Ureter (tissue), 1 donor: ENCODE data around the gene KPNB1. TPM values are rescaled to one million over a fixed set of nuclear protein-coding genes. Genes with fewer than 3 reads are reported as not detected.

Experiments
- DNase-seq: peaks from one replicate; pipeline ENCODE4 v3.0.0-alpha.2; 2020; ENCODE audit warnings: low spot score
- total RNA-seq: library from RNA; stranded (reverse); gene quantifications from one replicate; pipeline ENCODE4 v1.2.4, GENCODE V29; 2023
- donor health status: DM: yes; HTN: yes; CAD: no.

The KPNB1 gene
- total RNA-seq, 1 donor from 2014 or later, result 352 TPM

DNA sequence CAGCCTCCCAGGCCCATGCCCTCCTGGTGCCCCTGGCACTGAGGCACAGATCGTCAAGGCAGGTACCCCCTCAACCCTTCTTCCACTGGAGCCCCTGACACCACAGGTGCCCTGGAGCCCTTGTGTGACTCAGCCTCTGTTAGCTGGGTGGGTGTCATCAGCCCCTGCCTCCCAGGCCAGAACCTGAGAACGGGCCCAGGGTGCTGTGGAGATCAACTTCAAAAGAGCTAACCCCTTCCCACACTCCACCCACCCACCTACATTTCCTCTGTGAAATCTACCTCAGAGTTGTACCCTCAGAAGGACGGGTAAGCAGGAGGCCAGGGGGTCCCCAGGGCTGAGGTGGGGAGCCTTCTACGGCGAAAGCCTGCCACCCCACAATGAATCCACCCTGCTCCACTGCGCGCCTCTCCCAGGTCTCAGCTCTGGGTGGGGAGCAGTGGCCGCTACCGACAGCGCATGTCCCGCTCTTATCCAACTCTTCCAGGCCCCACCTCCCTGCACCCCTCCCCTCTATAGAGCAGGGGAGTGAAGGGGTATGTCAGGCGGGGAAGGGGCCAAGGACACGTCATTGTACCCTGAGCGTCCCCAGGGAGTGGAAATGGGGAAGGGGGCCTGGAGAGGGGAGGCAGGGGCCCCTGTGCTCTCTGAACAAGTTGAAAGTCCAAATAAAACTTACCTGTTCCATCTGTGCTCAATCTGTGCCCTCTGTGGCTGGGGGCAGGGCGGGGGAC, 61.8 kb downstream of the KPNB1 start:
- DNase-seq, result no peak

DNA sequence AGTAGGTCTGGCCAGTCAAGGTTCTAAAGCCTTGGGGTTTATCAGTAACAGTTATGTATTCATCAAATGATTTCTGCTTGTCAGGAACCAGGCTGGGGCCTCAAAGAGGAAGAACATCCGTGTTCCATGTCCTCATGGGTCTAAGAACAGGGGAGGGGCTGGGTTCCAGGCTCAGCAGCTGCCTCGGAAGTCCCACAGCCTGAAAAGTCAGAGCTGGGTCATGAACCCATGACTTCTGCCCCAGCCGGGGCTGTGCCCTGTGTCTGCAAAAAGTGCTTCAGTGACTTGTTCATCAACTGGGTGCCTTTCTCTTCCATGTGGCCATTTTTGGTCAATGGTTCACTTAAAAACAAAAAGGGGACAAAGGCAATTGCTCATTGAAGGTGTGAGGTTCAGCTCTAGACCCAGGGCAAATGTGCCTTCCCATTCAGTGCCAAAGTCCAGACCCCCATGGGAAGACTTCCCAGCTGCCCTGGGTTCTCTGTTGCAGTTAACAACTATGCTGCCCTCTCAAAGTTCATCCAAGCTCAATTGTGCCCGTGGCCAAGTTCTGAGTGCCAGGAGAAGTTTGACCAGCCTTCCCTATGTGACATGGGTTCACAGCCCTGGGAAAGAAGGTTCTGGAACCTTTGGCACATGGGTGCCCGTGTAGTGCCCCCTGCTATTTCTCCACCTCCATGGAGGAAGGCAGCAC, 62.8 kb downstream of the KPNB1 start:
- DNase-seq, result no peak

DNA sequence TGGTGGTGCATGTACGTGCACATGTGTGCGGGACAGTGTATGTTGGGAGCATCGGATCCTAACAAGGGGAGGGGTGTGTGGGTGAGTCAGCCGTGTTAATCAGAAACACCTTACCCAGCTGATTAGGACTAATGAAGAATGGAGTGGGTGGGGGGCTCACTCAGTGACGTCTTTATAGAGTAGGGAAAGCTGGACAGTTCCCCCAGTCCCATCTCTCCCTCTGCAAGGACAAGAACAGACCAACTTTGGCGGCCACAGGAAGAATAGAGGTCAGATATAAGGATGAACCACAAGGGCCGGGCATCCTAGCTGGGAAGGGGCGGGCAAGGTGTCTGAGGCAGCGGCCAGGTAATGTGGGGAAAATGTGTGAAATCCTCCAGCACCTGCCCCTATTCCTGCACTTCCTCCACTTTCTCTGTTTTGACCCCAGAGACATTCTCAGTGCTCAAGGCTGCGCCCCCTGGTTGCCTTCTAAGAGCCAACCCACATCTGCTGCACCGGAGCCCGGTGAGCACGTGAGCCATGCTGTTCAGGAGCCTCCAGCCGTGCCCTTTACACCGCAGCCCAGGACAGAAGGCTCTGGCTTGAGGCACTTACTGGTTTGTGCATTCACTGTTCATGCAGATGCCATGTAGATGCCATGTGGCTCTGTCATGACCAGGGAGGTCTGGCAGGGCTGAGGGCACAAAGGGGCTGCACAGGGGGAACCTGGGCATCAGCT, 64.4 kb downstream of the KPNB1 start:
- DNase-seq, result no peak

DNA sequence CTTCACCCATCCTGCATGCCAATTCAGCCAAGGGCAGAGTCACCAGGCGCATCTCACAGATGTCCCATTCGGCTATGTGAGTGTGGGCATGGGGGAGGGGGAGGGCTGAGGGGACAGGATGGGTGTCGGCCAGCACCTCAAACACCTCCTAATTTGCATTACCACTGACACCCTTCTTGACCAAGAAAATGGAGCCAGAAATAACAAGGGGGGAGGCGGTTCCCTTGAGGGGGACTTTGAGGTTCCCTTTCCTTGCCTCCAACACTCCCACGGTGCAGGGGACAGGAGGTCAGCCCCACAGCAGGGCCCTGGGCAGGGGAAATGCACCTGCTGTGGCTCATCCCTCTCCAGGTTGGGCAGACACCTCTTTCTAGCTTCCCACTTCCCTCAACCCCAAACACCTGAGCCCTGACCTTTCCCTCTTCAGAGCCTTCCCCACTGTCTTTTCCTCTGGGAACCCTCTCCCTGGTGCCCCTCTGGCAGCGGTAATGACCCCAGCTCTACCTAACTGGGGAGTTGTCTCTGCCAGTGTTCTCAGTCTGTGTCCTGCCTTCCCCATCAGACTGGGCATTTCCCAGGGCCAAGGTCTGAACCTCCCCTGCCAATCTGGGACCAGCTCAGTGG, 65.2 kb downstream of the KPNB1 start:
- no peak for DNase-seq

DNA sequence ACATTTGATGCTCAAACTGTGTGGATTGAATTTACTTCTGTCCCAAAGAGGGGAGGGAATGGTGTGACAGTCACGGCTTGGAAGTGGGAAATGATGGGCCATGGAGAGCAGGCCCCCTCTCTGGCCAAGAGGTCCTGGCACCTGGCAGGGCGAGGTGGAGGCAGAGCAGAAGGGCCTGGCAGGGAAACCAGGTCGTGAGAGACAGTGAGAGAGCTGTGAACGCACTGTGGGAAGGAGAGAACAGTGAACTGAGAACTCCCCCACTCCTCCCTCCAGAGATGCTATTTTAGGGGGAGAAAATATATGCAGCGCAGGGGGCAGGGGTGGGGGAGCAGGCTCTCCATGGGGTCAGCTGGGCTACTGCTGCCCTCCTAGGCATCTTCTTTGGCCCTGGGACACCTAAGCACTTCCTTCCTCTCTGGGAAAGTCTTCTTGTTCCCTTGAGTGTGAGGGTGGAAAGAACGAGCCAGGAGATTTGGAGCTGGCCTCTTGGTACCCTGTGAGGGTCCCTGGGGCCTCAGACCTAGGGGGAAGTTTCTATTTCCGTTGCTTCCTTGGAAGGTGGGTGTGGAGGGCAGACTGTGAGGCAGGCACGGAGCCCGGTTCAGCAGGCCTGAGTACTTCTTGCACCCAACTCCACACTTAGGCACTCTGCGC, 66.1 kb downstream of the KPNB1 start:
- no peak for DNase-seq

DNA sequence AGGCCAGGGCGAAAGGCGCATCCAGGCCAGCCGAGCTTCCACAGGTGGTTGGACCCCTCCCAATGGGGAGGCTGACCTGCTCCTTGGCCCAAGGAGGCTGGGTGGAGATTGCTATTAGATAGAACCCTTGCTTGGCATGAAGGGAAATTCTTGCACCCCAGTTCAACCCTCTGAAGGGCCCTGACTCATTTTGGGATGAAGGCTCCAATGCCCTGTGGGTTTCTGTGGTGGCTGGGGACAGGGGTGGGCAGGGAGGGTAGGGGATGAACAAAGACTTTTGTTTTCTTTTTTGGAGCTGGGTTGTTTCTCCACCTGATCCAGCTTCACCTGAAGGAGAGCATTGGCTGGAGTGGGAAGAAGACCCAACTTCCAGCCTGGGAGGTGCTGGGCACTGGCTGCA, 66.7 kb downstream of the KPNB1 start:
- no peak for DNase-seq

DNA sequence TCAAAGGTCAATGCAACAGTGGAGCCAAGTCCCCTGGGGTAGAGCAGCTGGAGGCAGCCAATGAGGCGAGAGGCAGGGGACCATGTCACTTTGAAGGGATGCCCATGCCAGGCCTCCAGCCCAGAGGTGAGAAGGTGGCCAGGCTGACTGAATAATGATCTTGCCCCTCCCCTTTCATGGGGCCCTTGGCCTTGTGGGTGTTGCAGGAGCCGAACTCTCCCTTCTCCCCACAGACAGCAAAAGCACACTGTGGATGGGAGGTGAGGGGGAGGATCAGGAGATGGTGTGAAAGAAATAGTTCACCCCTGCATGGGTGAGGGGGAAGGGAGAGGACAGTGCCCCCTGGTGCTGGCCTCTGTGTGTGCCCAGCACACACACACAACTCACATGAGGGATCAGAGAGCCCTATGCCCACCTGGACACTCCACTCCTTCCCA, 67.6 kb downstream of the KPNB1 start:
- no peak for DNase-seq

DNA sequence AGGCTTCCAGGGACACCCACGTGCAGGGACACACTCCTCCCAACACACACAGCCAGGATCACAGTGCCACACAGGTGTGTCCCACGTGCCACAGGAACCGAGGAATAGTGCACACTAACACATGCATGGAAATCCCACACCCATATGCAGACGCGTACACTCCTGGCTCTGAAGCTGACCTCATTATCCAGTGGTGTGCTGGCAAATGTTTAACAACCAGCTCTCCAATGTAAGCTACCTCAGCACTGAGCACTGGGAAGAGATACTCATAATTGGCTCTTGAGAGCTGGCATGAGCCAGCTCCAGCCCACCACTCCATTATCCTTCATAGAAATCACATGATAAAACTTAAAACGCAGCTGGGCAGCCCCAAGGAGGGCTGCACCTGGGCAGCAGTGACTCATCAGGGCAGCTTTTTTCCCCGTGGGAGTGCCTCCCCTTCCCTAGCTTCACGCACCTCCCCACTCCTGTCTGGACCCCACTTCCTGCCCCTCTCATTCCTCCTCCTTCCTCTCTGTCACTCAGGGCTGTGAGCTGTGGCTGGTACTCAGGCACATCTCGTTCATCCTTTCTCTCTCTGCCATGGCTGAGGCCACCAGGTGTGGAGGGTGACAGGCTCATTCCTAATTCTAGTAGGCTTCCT, 68.4 kb downstream of the KPNB1 start:
- no peak for DNase-seq

DNA sequence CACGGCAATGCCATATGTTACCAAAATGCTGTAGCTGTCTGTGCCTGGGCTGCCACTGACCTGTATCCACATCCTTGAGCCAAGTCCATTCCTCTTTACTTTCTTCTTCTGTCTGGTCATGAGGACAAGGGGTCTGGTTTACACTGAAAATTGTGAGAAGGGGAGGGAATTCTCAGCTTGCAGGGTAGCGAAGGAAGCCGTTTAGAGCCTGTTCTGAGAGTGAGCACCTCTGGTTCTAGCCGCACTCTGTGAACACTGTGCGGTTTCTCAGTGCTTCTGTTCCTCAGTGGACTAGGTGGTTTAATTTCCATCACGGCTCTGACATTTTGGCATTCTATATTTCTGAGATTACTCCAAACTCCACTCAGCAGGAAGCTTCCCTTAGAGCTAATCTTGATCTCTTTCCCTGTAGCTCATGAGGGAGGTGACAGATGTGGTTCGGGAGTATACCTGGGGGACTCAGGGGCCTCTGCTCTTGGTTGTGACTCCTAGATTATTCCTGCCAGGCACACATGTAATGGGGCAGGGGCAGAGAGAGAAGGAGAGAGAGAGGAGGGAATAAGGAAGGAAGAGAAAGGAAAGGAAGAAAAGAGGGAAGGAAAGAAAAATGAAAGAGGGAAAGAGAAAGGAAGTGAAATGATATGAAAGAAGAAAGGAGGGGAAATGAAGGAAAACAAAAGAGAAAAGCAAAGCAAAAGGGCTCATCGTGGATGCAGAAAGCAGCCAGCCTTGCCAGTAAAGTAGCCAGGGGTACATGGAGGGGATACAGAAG, 69.1 kb downstream of the KPNB1 start:
- no peak for DNase-seq

DNA sequence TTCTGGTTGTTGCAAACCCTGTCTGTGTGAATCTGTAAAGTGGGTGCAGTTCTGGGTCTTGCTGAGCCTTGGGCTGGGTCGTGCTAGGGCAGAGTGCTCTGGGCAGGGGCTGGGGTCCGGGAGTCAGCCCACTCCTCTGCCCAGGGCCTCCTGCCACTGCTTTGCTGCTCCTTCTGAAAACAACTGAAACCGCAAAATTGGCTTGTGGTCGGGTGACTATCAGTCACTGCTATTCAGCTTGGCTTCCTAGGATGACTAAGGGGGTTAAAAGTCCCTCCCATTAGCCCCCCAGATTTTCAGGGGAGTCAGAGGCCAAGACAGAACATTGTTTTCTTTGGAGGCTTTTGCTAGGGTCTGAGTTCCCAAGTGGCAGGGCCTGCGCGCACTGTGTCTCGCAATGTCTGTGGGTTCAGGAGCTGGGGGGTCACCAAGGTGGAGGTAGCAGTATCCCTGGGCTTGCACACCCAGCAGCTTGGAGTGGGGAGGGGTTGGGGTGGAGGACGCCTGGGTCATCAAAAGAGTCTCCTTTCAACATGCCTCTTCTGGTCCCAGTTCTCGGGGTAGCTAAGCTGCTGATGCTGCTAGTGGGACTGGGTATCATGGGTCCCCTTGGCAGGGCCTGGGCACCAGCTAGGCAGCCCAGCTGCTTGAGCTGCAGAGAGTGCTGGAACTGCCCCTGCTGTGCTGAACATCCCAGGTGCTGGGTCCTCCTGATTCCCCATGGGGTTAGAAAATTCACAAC, 69.9 kb downstream of the KPNB1 start:
- no peak for DNase-seq

DNA sequence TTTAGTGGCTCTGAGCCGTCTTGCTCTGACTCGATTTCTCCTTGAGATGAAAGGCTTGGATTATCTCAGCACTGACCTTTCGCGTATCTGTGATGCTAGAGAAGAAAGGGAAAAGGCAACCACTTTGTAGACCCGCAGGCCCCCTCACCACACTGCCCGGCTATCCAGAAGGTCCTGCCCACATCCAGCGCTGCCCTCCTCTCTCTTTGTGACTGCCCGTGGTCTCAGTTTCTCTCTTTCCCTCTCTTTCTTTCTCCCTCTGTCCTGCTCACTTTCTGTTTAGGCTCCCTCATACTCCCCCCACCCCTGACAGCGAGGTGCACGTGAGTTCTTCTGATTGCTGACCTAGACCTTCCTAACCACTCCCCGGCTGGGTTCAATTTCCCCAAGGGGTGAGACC, 70.5 kb downstream of the KPNB1 start:
- no peak for DNase-seq

DNA sequence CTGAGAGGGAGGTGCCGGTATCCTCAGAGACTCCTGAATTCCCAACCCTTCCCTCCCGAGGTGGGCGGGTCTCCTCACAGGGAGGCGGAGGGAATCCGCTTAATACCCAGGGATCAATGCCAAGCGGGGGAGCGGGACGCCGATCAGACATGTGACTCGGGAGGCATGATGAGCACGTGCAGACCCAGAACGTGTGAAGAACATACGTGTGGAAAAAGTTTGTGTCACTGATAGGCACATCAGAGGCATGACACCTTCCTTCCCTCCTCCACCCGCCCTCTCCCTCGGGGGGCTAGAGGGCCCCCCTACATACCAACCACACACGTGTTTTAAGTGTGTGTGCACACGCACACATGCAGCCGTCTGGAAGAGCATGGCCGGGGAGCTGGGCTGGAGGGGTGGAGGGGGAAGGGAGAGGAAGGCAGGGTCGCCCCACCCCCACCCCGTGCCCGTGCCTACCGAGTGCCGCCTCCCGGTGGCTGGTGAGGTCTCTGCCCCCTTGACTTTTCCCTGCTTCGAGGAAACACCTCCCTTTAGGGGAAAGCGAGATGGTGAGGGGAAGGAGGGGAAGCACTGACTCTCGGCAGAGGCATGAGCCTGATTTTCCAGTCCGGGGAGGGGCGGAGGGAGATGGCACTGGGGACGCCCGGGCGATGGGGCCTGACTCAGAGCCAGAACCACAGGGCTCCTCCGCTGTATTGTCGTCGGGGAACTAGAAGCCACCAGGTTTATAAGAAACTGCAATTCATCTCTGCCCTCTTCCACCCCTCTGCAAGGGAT, 71.2 kb downstream of the KPNB1 start:
- DNase-seq, result no peak

DNA sequence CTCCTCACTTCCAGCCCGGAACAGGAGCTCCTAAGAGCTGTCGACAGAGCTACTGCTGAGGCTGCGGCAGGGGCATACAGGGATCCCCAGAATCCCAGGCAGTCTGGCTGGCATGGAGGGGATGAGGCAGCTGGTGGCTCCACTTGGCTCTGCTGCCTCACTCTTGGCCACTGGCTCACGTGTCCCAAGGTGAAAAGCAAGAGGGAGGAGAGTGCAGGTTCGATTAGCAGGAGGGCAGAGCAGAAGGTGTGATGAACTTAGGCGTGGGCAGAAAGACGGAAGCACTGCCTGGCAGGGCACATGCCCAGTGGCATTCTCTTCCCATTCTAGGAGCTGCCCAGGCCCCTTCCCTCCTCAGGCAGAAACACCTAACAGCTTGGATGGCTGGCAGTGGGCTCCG, 72.0 kb downstream of the KPNB1 start:
- no peak for DNase-seq

DNA sequence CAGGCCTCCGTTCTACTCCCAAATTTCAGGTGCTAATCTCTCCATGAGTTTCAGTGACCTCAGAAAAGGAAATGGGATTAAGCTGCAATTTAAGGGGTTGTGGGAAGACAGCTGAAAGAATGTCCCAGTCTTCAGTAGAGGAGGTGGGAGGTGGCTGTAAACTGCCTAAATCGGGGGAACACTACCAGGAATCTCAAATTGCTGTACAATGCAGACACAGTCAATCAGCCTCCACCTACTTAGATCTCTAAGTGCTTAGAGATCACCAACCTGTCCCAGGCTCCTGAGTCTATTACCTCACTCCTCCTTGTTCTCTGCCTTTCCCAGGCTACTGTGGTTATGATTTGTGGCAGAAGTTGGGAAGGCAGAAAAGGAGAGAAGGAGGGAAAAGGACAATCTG, 75.0 kb downstream of the KPNB1 start:
- no peak for DNase-seq

DNA sequence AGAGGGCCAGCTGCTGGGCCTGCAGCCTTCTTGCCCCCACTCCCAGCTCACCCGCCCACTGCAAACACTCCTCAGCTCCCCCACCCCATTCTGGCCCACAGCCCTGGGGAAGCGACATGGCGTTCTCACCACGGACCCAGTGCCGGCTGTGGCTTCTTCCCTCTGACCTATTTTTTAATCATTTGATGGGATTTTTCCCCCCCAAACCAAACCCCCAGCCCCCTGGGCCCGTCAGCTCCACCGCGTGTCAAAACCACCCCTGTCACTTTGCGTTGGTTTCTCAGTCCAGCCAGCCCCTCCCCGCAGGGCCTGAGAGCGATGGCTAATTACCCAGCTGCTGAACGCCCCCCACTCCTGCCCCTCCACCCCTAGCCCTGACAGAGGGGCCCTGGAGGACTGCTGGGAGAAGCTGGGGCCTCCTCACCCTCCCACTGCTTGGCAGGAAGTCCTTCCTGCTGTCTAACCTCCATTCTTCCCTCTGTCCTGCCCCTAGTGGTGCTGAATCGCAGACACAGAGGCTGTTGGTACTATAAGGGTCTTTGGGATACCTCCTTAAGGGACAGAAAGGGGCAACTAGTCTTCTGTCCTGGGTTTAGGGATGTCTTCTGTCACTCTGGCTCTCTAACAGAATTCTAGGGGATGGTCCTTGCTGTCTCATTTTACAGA, 75.9 kb downstream of the KPNB1 start:
- no peak for DNase-seq

DNA sequence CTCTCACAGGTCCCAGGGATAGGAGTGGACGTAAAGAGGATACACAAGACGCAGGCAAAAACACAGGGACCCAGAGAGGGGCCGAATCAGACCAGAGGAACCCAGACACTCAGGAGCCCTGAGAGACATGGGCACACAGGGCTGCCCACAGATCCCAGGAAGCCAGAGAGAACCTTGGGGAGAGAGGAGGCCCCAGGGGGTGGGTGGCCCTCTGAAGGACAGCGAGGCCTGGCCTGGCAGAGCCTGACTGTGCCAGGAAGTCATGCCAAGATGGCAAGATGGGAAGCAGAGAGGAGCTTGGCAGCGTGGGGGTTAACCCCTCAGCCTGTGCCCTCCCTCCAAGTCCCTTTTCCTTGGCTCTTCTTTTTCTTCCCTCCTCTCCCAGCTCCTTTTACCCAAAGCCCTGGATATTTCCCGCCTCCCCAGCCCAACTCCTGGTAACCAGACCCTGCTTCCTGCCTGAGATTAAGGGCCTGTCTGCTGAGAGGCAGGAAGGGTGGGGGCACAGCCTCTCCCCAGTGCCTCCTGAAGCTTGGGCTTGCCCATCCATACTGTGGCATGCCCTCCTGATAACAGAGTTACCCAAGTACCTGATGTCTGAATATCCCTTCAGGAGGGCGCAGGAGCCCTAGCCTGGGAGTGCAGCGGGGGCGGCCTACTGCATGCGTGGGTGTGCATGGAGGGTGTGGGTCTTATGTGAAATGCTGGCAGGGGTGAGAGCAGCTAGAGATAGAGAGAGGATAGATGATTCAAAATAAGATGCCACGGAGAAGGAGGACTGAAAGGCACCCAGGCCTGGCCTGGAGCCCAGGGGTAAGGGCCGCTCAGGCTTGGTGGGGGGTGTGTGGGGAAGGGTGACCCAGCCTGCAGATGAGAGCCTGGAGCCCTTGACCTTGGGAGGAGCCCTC, 77.3 kb downstream of the KPNB1 start:
- DNase-seq, result no peak

DNA sequence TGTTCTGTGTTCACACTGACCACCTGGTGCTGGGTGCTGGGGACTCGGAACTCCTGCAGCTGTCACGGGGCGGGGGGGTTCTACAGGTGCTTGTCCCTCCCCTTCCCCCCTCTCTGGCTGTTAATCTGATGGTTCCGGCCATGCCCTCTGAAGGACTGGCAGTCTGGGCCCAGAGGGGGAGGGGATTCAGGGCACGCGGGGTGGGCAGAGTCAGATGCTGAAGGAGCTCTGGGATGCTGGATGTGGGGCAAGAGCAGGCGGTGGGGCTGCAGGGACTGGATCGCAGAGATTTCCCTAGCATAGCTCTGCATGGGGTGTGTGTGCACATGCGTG, 78.0 kb downstream of the KPNB1 start:
- no peak for DNase-seq
